NCI-H460 (cell line): ENCODE measurements around the gene ANK3. TPM values are rescaled to one million over a fixed set of nuclear protein-coding genes. Genes with fewer than 3 reads are reported as not detected.

Experiments
- DNase-seq: peaks from one replicate; pipeline ENCODE4 v3.0.0-alpha.2; 2016; ENCODE audit warnings: low read depth; ENCODE audit errors: extremely low read depth
- total RNA-seq: library from RNA; depleted of rRNA; stranded (reverse); fragments of >200 nt; shearing (Covaris generic); gene quantifications from 2 replicates; pipeline ENCODE4 v1.2.3, GENCODE V29; 2014

ANK3 gene
- total RNA-seq, 1 experiment from 2014 or later: 65.7 TPM

GRCh38 chr10:60114765-60115586 lies 274.7 kb downstream of the ANK3 start:
- peak; percentile 67 for DNase-seq

- no peak for DNase-seq
Observed at GRCh38 chr10:60110739-60111138, 278.9 kb downstream of the ANK3 start.

GRCh38 chr10:60107308-60107976 lies 282.2 kb downstream of the ANK3 start:
- no peak for DNase-seq

- DNase-seq: no peak
Observed at GRCh38 chr10:60105295-60105695, 284.4 kb downstream of the ANK3 start.

DNA sequence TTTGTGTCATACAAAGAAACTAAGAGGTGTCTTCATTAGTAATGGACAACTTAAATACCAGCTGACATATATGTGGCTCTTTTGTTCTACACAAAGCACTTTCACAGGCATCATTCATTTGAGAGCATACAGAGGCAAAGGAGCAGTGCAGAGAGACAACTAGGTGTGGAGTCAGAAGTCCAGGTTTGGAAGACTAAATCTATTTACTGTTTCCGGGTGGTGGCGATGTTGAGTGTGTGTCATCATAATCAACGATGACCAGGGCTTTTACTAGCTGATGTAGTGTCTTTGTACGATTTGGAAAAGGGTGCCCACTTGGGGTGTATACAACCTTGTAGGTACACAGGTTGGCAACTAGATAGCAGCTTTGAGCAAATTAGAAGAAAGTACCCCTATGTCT lies 287.9 kb downstream of the ANK3 start:
- DNase-seq: no peak

DNA sequence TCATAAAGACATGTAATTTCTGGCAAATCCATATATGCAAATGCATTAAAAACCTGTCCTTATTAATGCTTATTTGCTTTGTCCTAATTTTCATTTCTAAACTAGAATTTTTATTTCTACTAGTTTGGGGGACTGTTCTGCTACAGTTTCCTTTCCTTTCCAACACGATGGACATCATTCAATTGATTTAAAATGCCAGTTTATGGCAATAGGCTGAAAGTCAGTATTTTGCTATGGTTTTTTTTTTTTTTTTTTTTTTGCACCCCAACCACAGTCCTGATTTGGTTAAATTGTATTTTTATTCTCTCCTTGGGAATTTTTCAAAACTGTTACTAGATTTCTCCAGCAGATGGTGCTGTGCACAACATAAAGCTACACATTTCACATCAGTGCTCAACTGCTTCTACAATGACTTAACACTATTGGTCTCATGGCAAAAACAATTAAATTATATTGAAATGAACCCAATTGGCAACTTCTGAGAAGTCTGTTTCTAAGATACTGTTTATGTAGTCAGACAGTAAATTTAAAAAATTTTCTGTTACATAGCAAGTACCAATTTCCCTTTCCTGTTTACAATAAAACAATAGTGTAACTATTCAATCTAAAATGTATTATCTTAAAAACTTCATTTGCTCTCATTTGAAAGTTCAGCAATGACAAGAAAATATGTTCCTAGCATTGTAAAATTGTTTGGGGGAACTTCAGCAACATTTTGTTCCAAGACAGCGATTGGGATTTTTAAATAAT lies 289.5 kb downstream of the ANK3 start:
- peak; percentile 75 for DNase-seq

- DNase-seq: peak; percentile 28
Observed at GRCh38 chr10:60098677-60099601, 290.7 kb downstream of the ANK3 start.

DNA sequence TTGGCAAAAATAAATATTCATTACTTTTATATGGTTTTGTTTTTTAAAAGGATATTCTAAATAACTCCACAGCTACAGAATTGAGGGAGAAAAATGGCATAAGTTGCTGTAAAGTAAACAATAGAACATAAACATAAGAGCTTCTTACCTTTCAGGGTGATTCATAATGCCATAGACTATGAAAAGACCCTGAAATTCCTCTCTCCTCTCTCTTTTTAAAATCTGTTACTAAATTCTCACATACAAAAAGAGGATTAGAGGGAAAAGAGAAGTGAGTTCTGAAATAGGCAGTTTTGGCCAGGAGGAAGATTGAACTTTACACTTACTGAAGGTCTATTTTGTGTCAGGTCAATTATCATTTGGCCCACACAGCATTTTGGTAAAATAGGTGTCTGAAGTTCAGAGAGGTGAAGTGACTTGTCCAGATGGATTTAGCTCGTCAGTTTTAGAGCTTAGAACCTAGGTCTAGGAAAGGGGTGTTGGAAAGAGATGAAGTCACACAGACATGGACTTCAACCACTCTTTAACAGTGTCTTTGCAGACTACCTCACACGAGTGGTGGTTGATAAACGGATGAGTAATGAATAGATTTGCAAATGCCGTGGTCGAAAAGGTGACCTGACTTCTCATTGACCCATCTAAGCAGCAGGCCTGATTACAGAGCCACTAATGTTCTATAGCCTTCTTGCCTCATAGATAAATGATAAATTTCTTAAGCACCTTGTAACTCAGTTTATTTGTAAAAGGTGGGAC lies 292.7 kb downstream of the ANK3 start:
- no peak for DNase-seq

GRCh38 chr10:60093317-60093716 lies 296.4 kb downstream of the ANK3 start:
- DNase-seq: no peak

- DNase-seq: no peak
Observed at GRCh38 chr10:60086862-60087261, 302.8 kb downstream of the ANK3 start.

- DNase-seq: no peak
Observed at GRCh38 chr10:60086421-60086820, 303.3 kb downstream of the ANK3 start.

- no peak for DNase-seq
Observed at GRCh38 chr10:60082744-60083344, 306.8 kb downstream of the ANK3 start.

GRCh38 chr10:60082341-60082740 lies 307.3 kb downstream of the ANK3 start:
- no peak for DNase-seq

DNA sequence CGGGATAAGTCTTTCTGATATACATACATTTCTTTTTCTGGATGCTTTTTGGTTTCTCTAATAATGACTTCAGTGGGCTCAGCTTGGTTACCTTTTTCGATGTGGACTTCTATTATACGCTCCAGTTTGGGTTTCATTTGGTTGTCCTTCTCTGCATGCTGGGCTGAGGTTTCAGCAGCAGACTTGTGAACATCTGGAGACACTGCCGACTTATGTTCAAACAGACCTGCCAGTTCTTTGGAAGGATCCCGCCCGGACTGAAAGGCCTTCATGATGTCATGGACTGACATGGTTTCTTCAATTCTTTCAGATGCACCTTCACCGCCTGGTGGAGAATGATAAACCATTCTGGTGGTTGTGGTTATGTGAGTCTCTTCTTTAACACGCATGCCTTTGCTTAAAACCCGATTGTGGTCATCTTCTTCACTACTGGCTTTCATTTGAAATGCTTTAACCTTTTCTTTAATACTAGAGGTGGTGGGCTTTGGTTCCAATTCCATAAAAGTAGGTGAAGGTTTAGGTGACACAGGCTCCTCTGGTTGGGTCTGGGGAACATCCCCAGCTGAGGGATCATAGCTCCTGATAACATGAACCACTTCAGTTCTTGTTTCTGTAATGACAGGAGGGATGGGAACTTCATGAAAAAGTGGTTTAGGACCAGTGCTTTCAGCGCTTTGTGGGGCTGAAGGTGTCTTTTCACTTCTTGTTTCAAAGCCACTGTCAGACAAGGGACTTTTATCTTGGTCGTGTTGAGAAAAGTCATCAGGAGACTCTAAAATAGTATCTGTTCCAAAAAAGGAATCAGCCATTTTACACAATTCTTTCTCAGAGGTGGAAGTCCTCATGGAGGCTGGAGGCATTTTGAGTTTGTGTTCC lies 315.7 kb downstream of the ANK3 start:
- DNase-seq: no peak

GRCh38 chr10:60073397-60073780 lies 316.3 kb downstream of the ANK3 start:
- DNase-seq: no peak

- DNase-seq: no peak
Observed at GRCh38 chr10:60069311-60069710, 320.4 kb downstream of the ANK3 start.

- no peak for DNase-seq
Observed at GRCh38 chr10:60050366-60050765, 339.3 kb downstream of the ANK3 start.

GRCh38 chr10:60048091-60048501 lies 341.6 kb downstream of the ANK3 start:
- DNase-seq: no peak
